ENCODE measurements around the gene GRIK1.

GRIK1 gene

DNA sequence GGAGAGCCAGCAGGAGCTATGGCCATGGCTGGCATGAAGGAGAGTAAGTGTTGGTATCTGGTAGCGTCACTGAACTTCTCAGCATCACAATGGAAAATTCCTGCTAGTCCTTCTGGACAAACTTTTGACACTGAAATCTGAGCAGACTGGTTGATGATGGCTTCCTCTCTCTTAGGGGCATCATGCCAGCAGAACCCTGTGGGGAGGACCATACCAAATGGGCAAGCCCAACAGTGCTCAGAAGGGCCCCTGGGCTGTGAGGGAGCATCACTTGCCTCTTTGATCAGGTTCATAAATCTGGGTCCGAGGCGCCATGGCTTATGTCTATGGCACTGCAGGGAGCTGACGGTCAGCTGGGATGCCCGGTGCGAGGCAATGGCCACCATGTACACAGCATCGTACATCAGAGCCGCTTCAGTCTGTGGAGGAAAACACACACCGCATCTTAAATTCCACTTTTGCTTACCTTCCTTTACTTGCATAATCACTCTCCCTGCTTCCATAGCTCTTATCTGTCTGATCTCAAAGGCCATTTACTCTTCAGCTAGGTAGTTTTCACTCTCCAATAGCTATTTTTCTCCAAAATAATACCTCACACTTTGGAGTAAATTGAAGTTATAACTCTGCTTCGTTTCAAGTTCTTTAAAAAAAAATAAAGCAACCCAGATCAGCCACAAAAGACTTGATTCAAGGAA, 297.1 kb downstream of the GRIK1 start:
- no peak for DNase-seq (ENCODE audit: low read depth in 3 of 3)

- DNase-seq (ENCODE audit: low read depth in 3 of 3), result no peak
Observed at GRCh38 chr21:29641635-29642550, 297.9 kb downstream of the GRIK1 start.

DNA sequence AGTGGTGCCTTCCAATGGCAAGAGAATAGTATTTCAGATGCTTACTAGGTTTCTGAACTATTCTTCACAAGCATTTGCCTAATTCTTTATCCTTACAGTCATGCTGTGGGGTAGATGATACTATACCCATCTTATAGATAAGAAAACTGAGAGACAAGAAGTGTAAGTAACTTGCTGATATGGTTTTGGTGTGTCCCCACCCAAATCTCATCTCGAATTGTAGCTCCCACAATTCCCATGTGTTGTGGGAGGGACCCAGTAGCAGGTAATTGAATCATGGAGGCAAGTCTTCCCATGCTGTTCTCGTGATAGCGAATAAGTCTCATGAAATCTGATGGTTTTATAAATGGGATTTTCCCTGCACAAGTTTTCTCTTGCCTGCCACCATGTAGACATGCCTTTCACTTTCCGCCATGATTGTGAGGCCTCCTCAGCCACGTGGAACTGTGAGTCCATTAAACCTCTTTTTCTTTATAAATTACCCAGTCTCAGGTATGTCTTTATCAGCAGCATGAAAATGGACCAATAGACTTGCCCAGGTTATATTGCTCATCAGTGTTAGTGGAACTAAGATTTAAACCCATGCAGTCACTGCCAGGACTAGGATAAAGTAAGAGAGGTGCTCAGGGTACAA, 298.7 kb downstream of the GRIK1 start:
- no peak for DNase-seq (ENCODE audit: low read depth in 3 of 3)

GRCh38 chr21:29640080-29640508, 299.7 kb downstream of the GRIK1 start:
- DNase-seq (ENCODE audit: low read depth in 3 of 3), result no peak

DNA sequence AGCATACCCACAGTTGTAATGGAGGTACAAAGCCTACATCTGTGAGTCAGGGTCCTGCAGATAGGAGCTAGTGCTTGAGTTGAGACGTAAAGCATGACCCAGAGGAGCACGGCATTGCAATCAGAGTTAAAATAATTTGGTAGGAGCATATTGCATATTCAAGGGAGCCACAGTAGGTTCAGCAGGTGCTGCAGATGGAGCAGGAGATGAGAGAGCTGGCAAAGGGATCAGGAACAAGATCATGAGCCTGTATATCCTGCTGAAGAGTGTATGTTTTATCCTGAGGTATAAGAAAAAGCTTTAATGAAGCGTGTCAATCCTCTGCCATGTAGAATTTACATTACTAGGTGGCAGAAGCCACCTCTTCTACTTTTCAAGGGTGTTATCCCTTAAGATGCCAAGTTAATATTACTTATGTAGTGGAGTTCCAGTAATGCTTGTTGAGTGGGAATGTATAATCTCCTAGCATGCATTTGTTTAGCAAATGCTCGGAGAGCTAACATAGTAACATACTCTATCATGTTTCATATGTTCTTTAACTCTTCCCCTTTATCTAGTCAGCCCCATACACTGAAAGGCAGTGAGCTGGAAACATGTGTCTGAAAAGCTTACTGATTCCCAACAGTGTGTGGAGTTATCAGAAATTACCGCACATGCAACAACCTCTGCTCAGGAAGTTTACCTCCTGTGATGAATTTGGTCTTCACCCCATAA, 300.3 kb downstream of the GRIK1 start:
- no peak for DNase-seq (ENCODE audit: low read depth in 3 of 3)

DNA sequence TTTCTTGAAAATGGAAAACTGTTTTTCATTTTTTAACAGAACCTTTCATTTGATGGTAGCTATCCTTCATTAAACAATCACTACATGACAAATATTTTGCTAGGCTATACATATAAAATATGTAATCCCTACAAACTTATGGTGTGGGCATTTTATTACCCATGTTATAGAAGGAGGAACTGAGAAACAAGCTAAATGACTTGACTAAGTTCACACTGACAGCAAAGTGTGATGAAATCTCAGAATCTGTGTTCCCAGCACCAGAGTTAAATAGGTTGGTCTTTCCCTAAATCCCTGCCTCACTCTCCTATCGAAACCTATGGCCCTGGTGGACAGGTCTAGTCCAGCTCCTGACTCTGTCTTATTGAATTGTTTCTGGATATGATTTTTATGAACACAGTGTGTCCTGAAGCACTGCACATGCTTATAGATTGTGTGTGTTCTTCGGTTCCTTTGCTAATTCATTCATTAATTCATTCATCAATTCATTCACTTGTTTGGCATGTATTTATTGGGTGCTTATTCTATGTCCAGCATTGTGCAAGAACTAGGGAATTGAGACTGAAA, 301.0 kb downstream of the GRIK1 start:
- DNase-seq (ENCODE audit: low read depth in 3 of 3), result no peak

GRCh38 chr21:29638138-29638537, 301.7 kb downstream of the GRIK1 start:
- no peak for DNase-seq (ENCODE audit: low read depth in 3 of 3)

DNA sequence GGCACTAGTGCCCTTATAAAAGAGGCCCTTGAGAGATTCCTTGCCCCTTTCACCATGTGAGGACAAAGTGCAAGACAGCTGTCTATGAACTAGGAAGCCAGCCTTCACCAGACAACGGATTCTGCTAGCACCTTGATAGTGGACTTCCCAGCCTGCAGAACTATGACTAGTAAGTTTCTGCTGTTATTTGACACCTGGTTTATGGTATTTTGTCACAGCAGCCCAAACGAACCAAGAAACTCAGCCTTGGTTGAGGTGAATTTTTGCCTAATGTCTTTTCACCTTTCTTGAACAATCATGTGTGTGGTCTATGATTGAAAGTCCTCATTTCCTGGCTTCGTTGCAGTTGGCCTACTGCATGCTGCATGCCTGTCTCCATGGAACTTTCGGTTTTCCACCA, 302.2 kb downstream of the GRIK1 start:
- DNase-seq (ENCODE audit: low read depth in 3 of 3), result no peak

DNA sequence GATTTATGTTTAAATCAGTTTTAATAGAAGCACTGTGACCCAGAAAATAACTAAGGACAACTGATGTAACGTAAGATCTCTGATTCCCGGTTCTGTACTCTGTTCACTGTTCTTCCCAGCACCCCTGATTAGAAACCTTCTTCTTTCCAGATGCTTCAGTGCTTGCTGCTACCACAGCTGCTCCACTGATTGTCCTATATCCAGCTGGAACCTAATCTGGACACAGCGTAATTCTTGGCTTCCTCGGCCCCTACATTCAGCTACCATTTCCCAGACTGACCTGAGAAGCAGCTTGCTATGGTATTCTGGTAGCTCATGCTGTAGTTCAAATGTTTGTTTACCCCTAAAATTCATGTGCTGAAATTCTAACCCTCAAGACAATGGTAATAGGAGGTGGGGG, 302.7 kb downstream of the GRIK1 start:
- no peak for DNase-seq (ENCODE audit: low read depth in 3 of 3)

GRCh38 chr21:29634418-29634817, 305.4 kb downstream of the GRIK1 start:
- DNase-seq (ENCODE audit: low read depth in 3 of 3), result no peak

GRCh38 chr21:29633756-29634155, 306.0 kb downstream of the GRIK1 start:
- no peak for DNase-seq (ENCODE audit: low read depth in 3 of 3)

DNA sequence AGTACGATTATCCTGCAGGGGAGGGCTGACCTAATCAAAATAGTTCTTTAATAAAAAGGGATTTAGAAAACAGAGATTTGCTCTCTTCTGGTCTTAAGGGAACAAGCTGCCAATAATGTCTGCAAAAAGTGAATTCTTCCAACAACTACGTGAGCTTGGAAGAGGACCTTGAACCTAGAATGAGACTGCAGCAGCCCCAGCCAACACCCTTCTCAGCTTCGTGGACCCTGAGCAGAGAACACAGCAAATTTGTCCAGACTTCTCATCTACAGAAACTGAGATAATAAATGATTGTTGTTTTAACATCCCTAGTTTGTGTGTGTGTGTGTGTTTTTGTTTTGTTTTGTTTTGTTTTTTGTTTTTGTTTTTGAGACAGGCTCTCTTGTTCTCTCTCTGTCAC, 309.4 kb downstream of the GRIK1 start:
- DNase-seq (ENCODE audit: low read depth in 3 of 3), result no peak

DNA sequence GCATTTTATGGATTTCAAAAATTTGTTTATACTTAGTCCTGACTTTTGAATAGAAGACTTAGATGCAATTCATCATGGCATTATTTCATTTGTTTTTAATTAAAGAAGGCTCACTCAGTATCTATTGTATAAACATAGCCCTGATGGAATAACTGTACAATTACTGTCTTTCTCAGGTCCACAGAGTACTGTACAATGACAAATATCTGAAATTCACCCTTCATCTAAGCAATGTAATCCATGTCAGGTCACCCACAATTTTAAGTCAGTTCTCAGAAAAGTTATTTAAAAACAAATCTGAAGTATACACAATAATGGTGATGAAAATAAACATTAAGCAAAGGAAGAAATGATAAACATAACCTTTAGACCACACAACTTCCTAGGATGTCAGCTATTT, 311.9 kb downstream of the GRIK1 start:
- DNase-seq (ENCODE audit: low read depth in 3 of 3), result no peak

DNA sequence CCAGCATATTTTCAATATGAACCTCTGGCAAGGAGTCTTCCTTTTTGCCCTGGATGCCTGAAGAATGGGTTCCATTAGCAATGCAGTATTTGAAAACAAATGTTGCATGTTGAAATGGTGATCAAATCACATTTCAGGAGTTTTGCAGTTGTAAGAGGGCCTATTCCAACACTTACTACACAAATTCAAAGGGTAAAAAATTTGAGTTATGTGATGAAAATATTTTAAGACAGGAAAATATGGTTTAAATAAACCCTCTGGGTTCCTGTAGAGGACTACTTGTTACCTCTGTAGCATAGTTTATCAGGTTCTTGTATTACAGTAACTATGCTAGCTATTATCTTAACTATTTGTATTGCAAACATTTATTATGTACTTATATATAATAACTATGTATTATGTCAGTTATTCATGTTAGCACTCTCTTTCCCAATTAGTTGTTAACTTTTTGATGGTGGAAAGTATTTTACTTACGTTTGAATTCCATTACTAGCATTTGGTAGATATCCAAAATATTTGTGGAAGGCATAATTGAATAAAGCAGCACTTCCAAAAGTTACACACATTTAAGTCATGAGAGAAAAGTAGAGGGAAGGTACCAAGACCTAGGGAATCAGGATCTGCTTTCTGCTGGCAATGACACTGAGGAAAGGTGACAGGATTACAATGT, 312.9 kb downstream of the GRIK1 start:
- no peak for DNase-seq (ENCODE audit: low read depth in 3 of 3)

- DNase-seq (ENCODE audit: low read depth in 3 of 3), result no peak
Observed at GRCh38 chr21:29625990-29626389, 313.8 kb downstream of the GRIK1 start.

- no peak for DNase-seq (ENCODE audit: low read depth in 3 of 3)
Observed at GRCh38 chr21:29624776-29625175, 315.0 kb downstream of the GRIK1 start.

- DNase-seq (ENCODE audit: low read depth in 3 of 3), result no peak
Observed at GRCh38 chr21:29621525-29621924, 318.3 kb downstream of the GRIK1 start.

DNA sequence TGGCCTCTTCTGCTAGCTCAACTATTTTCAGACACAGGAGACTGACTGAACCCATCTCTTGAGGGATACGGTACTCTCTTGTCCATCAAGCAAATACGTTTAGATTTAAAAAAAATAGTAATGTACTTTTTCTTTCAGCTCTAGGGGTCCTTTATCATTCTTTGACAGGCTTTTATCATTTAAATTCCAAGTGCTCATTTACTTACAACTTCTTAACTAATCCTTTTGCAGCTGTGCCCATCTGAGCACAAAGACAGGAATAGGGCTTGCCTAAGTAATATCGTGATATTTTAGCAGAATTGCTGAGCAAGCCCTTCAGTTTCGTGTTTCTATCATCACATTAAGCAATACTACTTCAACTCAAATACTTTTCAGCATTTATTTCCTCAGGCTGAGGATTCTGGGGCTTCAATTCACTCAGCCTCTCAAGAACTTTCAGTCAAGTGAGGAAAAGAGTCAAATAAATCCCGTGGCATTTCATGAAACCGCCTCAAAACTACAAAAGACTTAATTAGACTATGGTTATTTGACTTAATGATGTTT, 323.5 kb downstream of the GRIK1 start:
- DNase-seq (ENCODE audit: low read depth in 3 of 3), result no peak

DNA sequence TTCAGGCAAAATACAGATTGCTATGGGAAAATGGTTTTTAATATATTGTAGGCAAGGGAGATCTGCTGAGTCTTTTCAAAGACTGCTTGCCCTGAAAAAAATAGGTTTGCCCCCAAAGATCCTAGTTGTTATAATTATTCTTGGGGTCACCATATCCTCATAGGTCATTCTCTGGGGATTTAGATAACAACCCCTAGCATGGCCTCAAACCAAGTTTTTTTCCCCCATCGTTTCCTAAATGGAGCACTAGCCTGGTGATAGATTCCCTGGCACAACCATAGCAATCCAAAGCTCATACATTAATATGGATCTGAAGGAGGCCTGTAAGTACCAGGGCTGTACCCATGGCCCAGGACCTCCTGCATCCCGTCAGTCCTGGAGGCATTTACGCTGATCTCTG, 325.9 kb downstream of the GRIK1 start:
- DNase-seq (ENCODE audit: low read depth in 3 of 3), result no peak

DNA sequence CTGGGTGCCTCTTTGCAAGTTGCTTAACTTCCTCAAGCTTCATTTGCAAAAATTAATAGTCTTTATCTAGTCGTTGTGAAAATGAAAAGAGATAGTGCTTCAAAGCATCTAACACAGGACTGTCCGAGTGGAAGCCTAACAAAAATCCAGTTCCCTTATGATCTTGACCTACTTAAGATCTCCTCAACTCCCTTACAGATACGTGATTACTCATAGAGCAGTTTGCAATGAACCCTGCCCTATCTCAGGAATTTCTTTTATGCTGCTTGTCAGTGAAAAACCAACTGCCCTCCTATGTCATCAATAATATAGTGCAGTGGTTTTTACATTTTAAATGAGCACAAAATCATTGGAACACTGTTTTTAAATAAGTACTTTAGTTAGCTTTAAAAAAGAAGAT, 326.8 kb downstream of the GRIK1 start:
- DNase-seq (ENCODE audit: low read depth in 3 of 3), result no peak

Measured in stimulated activated CD4-positive, alpha-beta T cell treated with anti-CD3 and anti-CD28 coated beads, TNF-alpha, amount 100 ng/mL, for 4 hours (primary cell).